B cell (primary cell): ENCODE measurements around the gene HHAT.

Source experiments
- EZH2 ChIP-seq: IDR thresholded peaks from 2 replicates; pipeline ENCODE4 v1.6.1; 2012; ENCODE audit warnings: borderline replicate concordance, low read depth, mild to moderate bottlenecking, moderate library complexity, low read length; ENCODE audit not compliant: insufficient read depth, poor library complexity, severe bottlenecking
- TF ChIP-seq, protein P1 (sequence below): fragments of 200-600 bp; IDR thresholded peaks from one replicate; pipeline ENCODE4 v1.8.0; 2022; ENCODE audit warnings: antibody characterized with exemption, mild to moderate bottlenecking

DNA sequence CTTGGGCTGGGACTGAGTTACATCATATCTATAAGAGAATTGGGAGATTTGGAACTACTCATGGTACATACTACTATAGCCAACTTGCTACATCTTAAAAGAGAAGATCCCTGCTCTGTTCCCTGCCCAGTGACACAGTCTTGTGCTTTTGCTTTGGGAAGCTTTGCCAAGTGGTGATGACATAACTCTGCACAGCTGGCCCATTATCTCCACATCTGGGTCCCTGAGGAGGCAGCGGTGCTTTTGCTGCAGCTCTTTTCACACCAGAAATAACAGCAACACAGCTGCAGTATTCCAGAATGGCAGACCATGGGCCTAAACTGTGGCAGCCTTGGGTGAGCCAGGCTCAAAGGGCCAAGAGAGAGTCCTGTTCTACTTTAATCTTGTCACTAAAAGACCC, 296.0 kb downstream of the HHAT start:
- TF ChIP-seq EZH2 = no peak
- TF ChIP-seq, protein P1, sequence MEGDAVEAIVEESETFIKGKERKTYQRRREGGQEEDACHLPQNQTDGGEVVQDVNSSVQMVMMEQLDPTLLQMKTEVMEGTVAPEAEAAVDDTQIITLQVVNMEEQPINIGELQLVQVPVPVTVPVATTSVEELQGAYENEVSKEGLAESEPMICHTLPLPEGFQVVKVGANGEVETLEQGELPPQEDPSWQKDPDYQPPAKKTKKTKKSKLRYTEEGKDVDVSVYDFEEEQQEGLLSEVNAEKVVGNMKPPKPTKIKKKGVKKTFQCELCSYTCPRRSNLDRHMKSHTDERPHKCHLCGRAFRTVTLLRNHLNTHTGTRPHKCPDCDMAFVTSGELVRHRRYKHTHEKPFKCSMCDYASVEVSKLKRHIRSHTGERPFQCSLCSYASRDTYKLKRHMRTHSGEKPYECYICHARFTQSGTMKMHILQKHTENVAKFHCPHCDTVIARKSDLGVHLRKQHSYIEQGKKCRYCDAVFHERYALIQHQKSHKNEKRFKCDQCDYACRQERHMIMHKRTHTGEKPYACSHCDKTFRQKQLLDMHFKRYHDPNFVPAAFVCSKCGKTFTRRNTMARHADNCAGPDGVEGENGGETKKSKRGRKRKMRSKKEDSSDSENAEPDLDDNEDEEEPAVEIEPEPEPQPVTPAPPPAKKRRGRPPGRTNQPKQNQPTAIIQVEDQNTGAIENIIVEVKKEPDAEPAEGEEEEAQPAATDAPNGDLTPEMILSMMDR = no peak
